H9 (cell line): Measurements from ENCODE around the gene INPP5F. TPM values are rescaled to one million over a fixed set of nuclear protein-coding genes. Genes with fewer than 3 reads are reported as not detected.

Experiments used
- DNase-seq: peaks from one replicate; pipeline ENCODE4 v3.0.0-alpha.2; 2017
- H2AFZ ChIP-seq: one replicate; pipeline ENCODE4 v1.6.1; 2013; ENCODE audit warnings: mild to moderate bottlenecking, low read length, control low read depth, moderate library complexity
- H2AK5ac ChIP-seq: 2 replicates; pipeline ENCODE4 v1.6.1; 2013; ENCODE audit warnings: low read length, control low read depth, mixed read lengths; ENCODE audit not compliant: insufficient read length
- H2BK120ac ChIP-seq: one replicate; pipeline ENCODE4 v1.6.1; 2013; ENCODE audit warnings: low read depth, mild to moderate bottlenecking, low read length, control low read depth, inconsistent platforms; ENCODE audit not compliant: poor library complexity, severe bottlenecking
- H2BK12ac ChIP-seq: 2 replicates; pipeline ENCODE4 v1.6.1; 2013; ENCODE audit warnings: low read length, control low read depth, mixed read lengths, low read depth; ENCODE audit not compliant: insufficient read length
- H2BK15ac ChIP-seq: 2 replicates; pipeline ENCODE4 v1.6.1; 2013; ENCODE audit warnings: low read depth, low read length, control low read depth
- H2BK20ac ChIP-seq: one replicate; pipeline ENCODE4 v1.6.1; 2013; ENCODE audit warnings: low read depth, mild to moderate bottlenecking, low read length, control low read depth, inconsistent platforms; ENCODE audit not compliant: poor library complexity, severe bottlenecking
- H2BK5ac ChIP-seq: 2 replicates; pipeline ENCODE4 v1.6.1; 2013; ENCODE audit warnings: low read length, control low read depth, mixed read lengths; ENCODE audit not compliant: insufficient read length
- H3K14ac ChIP-seq: 2 replicates; pipeline ENCODE4 v1.6.1; 2013; ENCODE audit warnings: low read length, control low read depth; ENCODE audit not compliant: insufficient read depth
- H3K18ac ChIP-seq: 2 replicates; pipeline ENCODE4 v1.6.1; 2013; ENCODE audit warnings: low read depth, mild to moderate bottlenecking, mixed read lengths, low read length, control low read depth; ENCODE audit not compliant: insufficient read length
- H3K23ac ChIP-seq: 2 replicates; pipeline ENCODE4 v1.6.1; 2013; ENCODE audit warnings: low read length, control low read depth, mixed read lengths, low read depth; ENCODE audit not compliant: insufficient read length
- H3K23me2 ChIP-seq: 2 replicates; pipeline ENCODE4 v1.6.1; 2013; ENCODE audit warnings: low read depth, mild to moderate bottlenecking, mixed read lengths, low read length, control low read depth; ENCODE audit not compliant: insufficient read length, poor library complexity, severe bottlenecking
- H3K27ac ChIP-seq: 2 replicates; pipeline ENCODE4 v1.5.1; 2013; ENCODE audit warnings: low read length, control low read depth, mixed read lengths, low read depth; ENCODE audit not compliant: insufficient read length
- H3K27me3 ChIP-seq: 2 replicates; pipeline ENCODE4 v1.6.1; 2013; ENCODE audit warnings: low read length, control low read depth, inconsistent platforms; ENCODE audit not compliant: insufficient read depth
- H3K4ac ChIP-seq: 2 replicates; pipeline ENCODE4 v1.6.1; 2013; ENCODE audit warnings: low read depth, mild to moderate bottlenecking, control low read depth, inconsistent platforms, low read length, moderate library complexity
- H3K4me1 ChIP-seq: 2 replicates; pipeline ENCODE4 v1.6.1; 2013; ENCODE audit warnings: low read length, control low read depth, inconsistent platforms; ENCODE audit not compliant: insufficient read depth
- H3K4me2 ChIP-seq: 2 replicates; pipeline ENCODE4 v1.6.1; 2013; ENCODE audit warnings: low read length, control low read depth, mixed read lengths; ENCODE audit not compliant: insufficient read length, insufficient read depth
- H3K56ac ChIP-seq: 2 replicates; pipeline ENCODE4 v1.6.1; 2013; ENCODE audit warnings: low read depth, mild to moderate bottlenecking, mixed read lengths, low read length, control low read depth; ENCODE audit not compliant: insufficient read length
- H3K79me1 ChIP-seq: 2 replicates; pipeline ENCODE4 v1.6.1; 2013; ENCODE audit warnings: low read depth, mild to moderate bottlenecking, moderate library complexity, low read length, control low read depth, inconsistent platforms; ENCODE audit not compliant: insufficient read depth, poor library complexity, severe bottlenecking
- H3K79me2 ChIP-seq: 2 replicates; pipeline ENCODE4 v1.6.1; 2013; ENCODE audit warnings: low read length, control low read depth, inconsistent platforms; ENCODE audit not compliant: insufficient read depth
- H3K9ac ChIP-seq: 2 replicates; pipeline ENCODE4 v1.6.1; 2013; ENCODE audit warnings: low read length, control low read depth, mixed read lengths; ENCODE audit not compliant: insufficient read length; ENCODE audit errors: extremely low read depth
- H3K9me3 ChIP-seq: one replicate; pipeline ENCODE4 v1.6.1; 2013; ENCODE audit warnings: low read depth, low read length, inconsistent platforms; ENCODE audit not compliant: control insufficient read depth
- H3T11ph ChIP-seq: one replicate; pipeline ENCODE4 v1.6.1; 2013; ENCODE audit warnings: mild to moderate bottlenecking, low read length, control low read depth, inconsistent platforms
- H4K20me1 ChIP-seq: one replicate; pipeline ENCODE4 v1.6.1; 2013; ENCODE audit not compliant: control insufficient read depth, insufficient read length, insufficient read depth
- H4K5ac ChIP-seq: 2 replicates; pipeline ENCODE4 v1.6.1; 2013; ENCODE audit warnings: low read depth, mild to moderate bottlenecking, mixed read lengths, low read length, control low read depth; ENCODE audit not compliant: insufficient read length
- H4K8ac ChIP-seq: replicated peaks from 2 replicates; pipeline ENCODE4 v1.6.1; 2013; ENCODE audit warnings: low read length, control low read depth, mixed read lengths, low read depth; ENCODE audit not compliant: insufficient read length
- H4K91ac ChIP-seq: 2 replicates; pipeline ENCODE4 v1.6.1; 2013; ENCODE audit warnings: low read depth, mild to moderate bottlenecking, moderate library complexity, mixed read lengths, low read length, control low read depth; ENCODE audit not compliant: insufficient read length
- H3K27ac Mint-ChIP-seq, 3 experiments: 2 replicates in 2 of 3; 3 replicates in 1 of 3; pipeline ENCODE4 v1.8.0; 2020 to 2021; ENCODE audit warnings: mixed read lengths in 3 of 3, mild to moderate bottlenecking in 1 of 3, moderate library complexity in 1 of 3
- H3K27me3 Mint-ChIP-seq: 2 replicates; pipeline ENCODE4 v1.8.0; 2021; ENCODE audit warnings: low read depth, mild to moderate bottlenecking, moderate library complexity, mixed read lengths
- H3K36me3 Mint-ChIP-seq, 3 experiments: 2 replicates in 2 of 3; 3 replicates in 1 of 3; pipeline ENCODE4 v1.8.0; 2020 to 2021; ENCODE audit warnings: low read depth in 3 of 3, mixed read lengths in 3 of 3; ENCODE audit not compliant: insufficient read depth in 1 of 3
- H3K4me1 Mint-ChIP-seq, 2 experiments: 2 replicates each; pipeline ENCODE4 v1.8.0; 2020; ENCODE audit warnings: mixed read lengths in 2 of 2
- H3K4me3 Mint-ChIP-seq, 2 experiments: 2 replicates in 1 of 2; 3 replicates in 1 of 2; pipeline ENCODE4 v1.8.0; 2020 to 2021; ENCODE audit warnings: mild to moderate bottlenecking in 2 of 2, mixed read lengths in 2 of 2, moderate library complexity in 1 of 2
- H3K9me3 Mint-ChIP-seq, 2 experiments: 2 replicates in 1 of 2; 3 replicates in 1 of 2; pipeline ENCODE4 v1.8.0; 2020; ENCODE audit warnings: mild to moderate bottlenecking in 2 of 2, mixed read lengths in 2 of 2, moderate library complexity in 1 of 2
- CTCF ChIP-seq: fragments of 200-600 bp; sonication (generic); conservative IDR thresholded peaks from 3 replicates; pipeline ENCODE4 v1.8.0; 2021; ENCODE audit warnings: antibody characterized with exemption, mild to moderate bottlenecking
- WGBS: extraction: QIAGEN DNeasy Blood & Tissue Kit; methylation state at CpG from one replicate; pipeline ENCODE4 v1.1.7; 2013; ENCODE audit warnings: missing lambda C conversion rate, low lambda C conversion rate, mixed read lengths; ENCODE audit not compliant: insufficient read length; ENCODE audit errors: extremely low coverage; 5-methylcytosine and 5-hydroxymethylcytosine counted together
- total RNA-seq: library from RNA; stranded (reverse); gene quantifications from 2 replicates; pipeline ENCODE4 v1.2.1, GENCODE V29; 2021

The INPP5F gene
- total RNA-seq, 1 experiment from 2014 or later = 108 TPM

GRCh38 chr10:119761106-119761505, 35.3 kb downstream of the INPP5F start:
- Histone ChIP-seq H2AK5ac (no peak overlapping the region), H3K79me2 (no peaks in the 10 kb centered on the region), H3K4me1 (peaks cover 3% of the 10 kb centered on the region; the same call in 1 of the 2 replicates), H3T11ph (no peak overlapping the region), H3K9me3 (no peaks in the 10 kb centered on the region), H3K4me2 (no peak overlapping the region), H4K5ac (no peak overlapping the region), H4K8ac (no peak overlapping the region), H2BK120ac (no peak overlapping the region), H3K27ac (no peak overlapping the region), H4K20me1 (no peaks in the 10 kb centered on the region), H2BK12ac (no peak overlapping the region), H3K79me1 (no peaks in the 10 kb centered on the region), H2BK15ac (no peak overlapping the region), H3K23ac (no peak overlapping the region), H3K14ac (no peak overlapping the region), H2BK20ac (no peak overlapping the region), H3K56ac (no peak overlapping the region), H2AFZ (no peak overlapping the region), H3K18ac (no peak overlapping the region), H4K91ac (no peak overlapping the region), H3K23me2 (no peaks in the 10 kb centered on the region), H3K4ac (no peak overlapping the region), H3K27me3 (no peaks in the 10 kb centered on the region), H2BK5ac (no peak overlapping the region), H3K9ac (no peak overlapping the region)
- Mint-ChIP-seq H3K4me1 (peaks cover 13 to 18% of the 10 kb centered on the region in 2 experiments), H3K4me3 (no peak overlapping the region), H3K27me3 (no peaks in the 10 kb centered on the region), H3K9me3 (no peaks in the 10 kb centered on the region), H3K27ac (no peak overlapping the region), H3K36me3 (peaks cover 0 to 5% (median 0%) of the 10 kb centered on the region in 3 experiments; a peak in 2 of 7 replicates)
- no peak for TF ChIP-seq CTCF
- DNase-seq = no peak
- WGBS = no CpG with 5 or more reads among the region's 3 CpGs
